HepG2 (cell line): Measurements from ENCODE around the gene CDK3. TPM values are rescaled to one million over a fixed set of nuclear protein-coding genes. Genes with fewer than 3 reads are reported as not detected.

Source experiments
- BRD4 ChIP-seq: sonication (generic); formaldehyde crosslinking; IDR thresholded peaks from 2 replicates; pipeline ENCODE4 v1.4.0; 2020; ENCODE audit warnings: missing genetic modification reagents
- CHCHD3 ChIP-seq: sonication (generic); formaldehyde crosslinking; IDR thresholded peaks from 2 replicates; pipeline ENCODE4 v1.8.0; 2022; ENCODE audit warnings: mild to moderate bottlenecking, missing genetic modification reagents, moderate library complexity
- DZIP1 ChIP-seq: sonication (generic); formaldehyde crosslinking; IDR thresholded peaks from 2 replicates; pipeline ENCODE4 v1.5.0; 2020; ENCODE audit warnings: mild to moderate bottlenecking, missing genetic modification reagents
- FOXP1 ChIP-seq, 2 experiments: fragments of 450-650 bp in 1 of 2; IDR thresholded peaks; 2 replicates each; pipeline ENCODE4 v1.6.1; 2017 to 2018; ENCODE audit warnings: antibody characterized with exemption in 1 of 2
- HNF4G ChIP-seq, 2 experiments: sonication (generic) in 1 of 2; formaldehyde crosslinking in 1 of 2; IDR thresholded peaks; 2 replicates each; pipeline versions ENCODE4 v1.4.0 to v1.6.1; 2011 to 2020; ENCODE audit warnings: borderline replicate concordance in 2 of 2, low read depth in 2 of 2, mild to moderate bottlenecking in 2 of 2, low read length in 1 of 2, missing genetic modification reagents in 1 of 2, moderate library complexity in 1 of 2
- ISL2 ChIP-seq: sonication (generic); formaldehyde crosslinking; IDR thresholded peaks from 2 replicates; pipeline ENCODE4 v1.5.0; 2020; ENCODE audit warnings: missing genetic modification reagents
- KDM4B ChIP-seq: sonication (generic); formaldehyde crosslinking; IDR thresholded peaks from 2 replicates; pipeline ENCODE4 v1.4.0; 2020; ENCODE audit warnings: missing genetic modification reagents
- MXI1 ChIP-seq: IDR thresholded peaks from 3 replicates; pipeline ENCODE4 v1.6.1; 2012; ENCODE audit warnings: low read depth, low read length, inconsistent platforms, borderline replicate concordance
- NFKB2 ChIP-seq: sonication (generic); formaldehyde crosslinking; IDR thresholded peaks from 2 replicates; pipeline ENCODE4 v1.4.0; 2020; ENCODE audit warnings: missing genetic modification reagents, borderline replicate concordance
- NR1H2 ChIP-seq: sonication (generic); formaldehyde crosslinking; IDR thresholded peaks from 2 replicates; pipeline ENCODE4 v1.8.1; 2022; ENCODE audit warnings: low read depth, missing genetic modification reagents, borderline replicate concordance
- NR2F6 ChIP-seq, 2 experiments: IDR thresholded peaks; 2 replicates each; pipeline ENCODE4 v1.6.1; 2016; ENCODE audit warnings: antibody characterized with exemption in 1 of 2, mild to moderate bottlenecking in 1 of 2
- RXRB ChIP-seq: IDR thresholded peaks from 2 replicates; pipeline ENCODE4 v1.6.1; 2016; ENCODE audit warnings: borderline replicate concordance, missing genetic modification reagents, missing compliant biosample characterization
- SOX5 ChIP-seq: IDR thresholded peaks from 2 replicates; pipeline ENCODE4 v1.6.1; 2016; ENCODE audit warnings: borderline replicate concordance
- TSC22D2 ChIP-seq: sonication (generic); formaldehyde crosslinking; IDR thresholded peaks from 2 replicates; pipeline ENCODE4 v1.5.1; 2020; ENCODE audit warnings: missing genetic modification reagents, mild to moderate bottlenecking, borderline replicate concordance
- ZBTB14 ChIP-seq: sonication (generic); formaldehyde crosslinking; IDR thresholded peaks from 2 replicates; pipeline ENCODE4 v1.4.0; 2020; ENCODE audit warnings: missing genetic modification reagents
- ZBTB43 ChIP-seq: sonication (generic); formaldehyde crosslinking; conservative IDR thresholded peaks from 2 replicates; pipeline ENCODE4 v1.4.0; 2020; ENCODE audit warnings: missing genetic modification reagents
- ZNF10 ChIP-seq: sonication (generic); formaldehyde crosslinking; IDR thresholded peaks from 2 replicates; pipeline ENCODE4 v1.4.0; 2020; ENCODE audit warnings: mild to moderate bottlenecking, low read depth, missing genetic modification reagents, borderline replicate concordance
- ZNF251 ChIP-seq: sonication (generic); formaldehyde crosslinking; IDR thresholded peaks from 2 replicates; pipeline ENCODE4 v1.9.0; 2021; ENCODE audit warnings: mild to moderate bottlenecking, missing genetic modification reagents
- ZNF549 ChIP-seq: sonication (generic); formaldehyde crosslinking; IDR thresholded peaks from 2 replicates; pipeline ENCODE4 v1.5.0; 2020; ENCODE audit warnings: missing genetic modification reagents
- ZNF574 ChIP-seq: sonication (generic); formaldehyde crosslinking; IDR thresholded peaks from 2 replicates; pipeline ENCODE4 v1.4.0; 2020; ENCODE audit warnings: missing genetic modification reagents
- polyA plus RNA-seq, 8 experiments: library from polyadenylated mRNA; depleted of rRNA in 3 of 8; stranded (reverse) in 7 of 8; unstranded in 1 of 8; fragments of >200 nt; fragmentation: Illumina TruSeq in 4 of 8; extraction: Trizol in 4 of 8; gene quantifications; 2 replicates each; pipeline versions ENCODE4 v1.2.1 to v1.2.3, GENCODE V29; 2011 to 2016; ENCODE audit warnings: low read depth in 4 of 8, missing spikeins in 1 of 8, mixed read lengths in 1 of 8; ENCODE audit not compliant: insufficient read depth in 1 of 8
- total RNA-seq, 5 experiments: library from RNA; depleted of rRNA; stranded (reverse); fragments of >200 nt; fragmentation: Illumina TruSeq; extraction: Trizol; gene quantifications; 2 replicates each; pipeline ENCODE4 v1.2.3, GENCODE V29; 2016; ENCODE audit warnings: low read depth in 1 of 5

Gene CDK3
- total and polyA plus RNA-seq, 2 of the 13 experiments (the other 11 are each of a cell fraction or from before 2014, with no cell fraction given): 5.8 to 11.4 TPM

- TF ChIP-seq ZBTB14 (no peak), DZIP1 (CRISPR knock-in tag) (no peak), ZNF251 (no peak), ZNF549 (CRISPR knock-in tag) (no peak), KDM4B (no peak), BRD4 (no peak), ZNF574 (CRISPR knock-in tag) (no peak), MXI1 (peak; percentile 20; the same call in 1 of the 3 replicates), ISL2 (peak; percentile 64), TSC22D2 (CRISPR knock-in tag) (no peak), NR1H2 (no peak), NFKB2 (CRISPR knock-in tag) (no peak), CHCHD3 (CRISPR knock-in tag) (no peak), SOX5 (CRISPR knock-in tag) (peak; percentile 72), RXRB (peak; percentile 82), ZNF10 (CRISPR knock-in tag) (no peak), ZBTB43 (CRISPR knock-in tag) (peak; percentile 96), HNF4G (IDR thresholded peaks at IDR 0.05; ENCODE audit: borderline replicate concordance, low read depth, low read length) (peak; percentile 54; the same call in 1 of the 2 replicates), HNF4G (CRISPR knock-in tag; IDR thresholded peaks at IDR 0.05; ENCODE audit: borderline replicate concordance, low read depth) (no peak), NR2F6 (IDR thresholded peaks at IDR 0.05) (peak; percentile 91), NR2F6 (CRISPR knock-in tag; IDR thresholded peaks at IDR 0.05) (peak; percentile 85), FOXP1 (IDR thresholded peaks at IDR 0.05) (no peak), FOXP1 (CRISPR knock-in tag; IDR thresholded peaks at IDR 0.05) (peak; percentile 67)
Measured at GRCh38 chr17:75976175-75976848, 24.3 kb upstream of the CDK3 start (continued).
